GM12878 (cell line): ENCODE data around the gene KCNQ1. TPM values are rescaled to one million over a fixed set of nuclear protein-coding genes. Genes with fewer than 3 reads are reported as not detected.

ENCODE experiments used
- ATF7 ChIP-seq: fragments of 450-650 bp; IDR thresholded peaks from 2 replicates; pipeline ENCODE4 v1.6.1; 2016; ENCODE audit warnings: low read depth, mild to moderate bottlenecking
- REST ChIP-seq: IDR thresholded peaks from 2 replicates; pipeline ENCODE4 v1.6.1; 2012; ENCODE audit warnings: mild to moderate bottlenecking, low read depth, low read length
- SIN3A ChIP-seq: IDR thresholded peaks from 2 replicates; pipeline ENCODE4 v1.6.1; 2012; ENCODE audit warnings: low read depth, low read length, improper control_type of control experiment
- STAT1 ChIP-seq: fragments of 450-650 bp; conservative IDR thresholded peaks from 2 replicates; pipeline ENCODE4 v1.6.1; 2014; ENCODE audit warnings: antibody characterized with exemption, mild to moderate bottlenecking
- STAT3 ChIP-seq: IDR thresholded peaks from 2 replicates; pipeline ENCODE4 v1.6.1; 2011; ENCODE audit warnings: low read depth, low read length, improper control_type of control experiment
- polyA plus RNA-seq, 11 experiments: library from polyadenylated mRNA; depleted of rRNA in 4 of 11; unstranded in 6 of 11; stranded (reverse) in 5 of 11; fragments of >200 nt; fragmentation: Nextera tagmentation in 4 of 11; fragmentation: Illumina TruSeq in 1 of 11; extraction: Ambion mirVana in 4 of 11; extraction: Trizol in 1 of 11; gene quantifications; 1 replicate in 1 of 11; 2 replicates in 10 of 11; pipeline versions ENCODE4 v1.2.1 to v1.2.3, GENCODE V29; 2011 to 2016; ENCODE audit warnings: inconsistent platforms in 2 of 11, missing spikeins in 2 of 11, low read depth in 1 of 11
- total RNA-seq, 4 experiments: library from RNA; depleted of rRNA in 3 of 4; stranded (reverse); fragments of >200 nt in 3 of 4; fragmentation: Illumina TruSeq in 1 of 4; extraction: Trizol in 1 of 4; gene quantifications; 2 replicates each; pipeline versions ENCODE4 v1.2.1 to v1.2.3, GENCODE V29; 2013 to 2021
- TF ChIP-seq, protein P1 (sequence below): fragments of 450-650 bp; IDR thresholded peaks from 2 replicates; pipeline ENCODE4 v1.6.1; 2018; ENCODE audit warnings: mild to moderate bottlenecking, low read depth, moderate library complexity; ENCODE audit not compliant: partially characterized antibody
- TF ChIP-seq, protein P2 (sequence below): IDR thresholded peaks from 2 replicates; pipeline ENCODE4 v1.6.1; 2012; ENCODE audit warnings: low read depth, low read length, improper control_type of control experiment

KCNQ1 gene
- total and polyA plus RNA-seq, 10 of the 15 experiments (the other 5 are each of a cell fraction or from before 2014, with no cell fraction given): 0.03 to 0.15 (median 0.12) TPM; not detected in 7

- TF ChIP-seq REST (no peak), STAT1 (no peak), ATF7 (no peak), STAT3 (no peak), SIN3A (no peak)
- TF ChIP-seq, protein P1, sequence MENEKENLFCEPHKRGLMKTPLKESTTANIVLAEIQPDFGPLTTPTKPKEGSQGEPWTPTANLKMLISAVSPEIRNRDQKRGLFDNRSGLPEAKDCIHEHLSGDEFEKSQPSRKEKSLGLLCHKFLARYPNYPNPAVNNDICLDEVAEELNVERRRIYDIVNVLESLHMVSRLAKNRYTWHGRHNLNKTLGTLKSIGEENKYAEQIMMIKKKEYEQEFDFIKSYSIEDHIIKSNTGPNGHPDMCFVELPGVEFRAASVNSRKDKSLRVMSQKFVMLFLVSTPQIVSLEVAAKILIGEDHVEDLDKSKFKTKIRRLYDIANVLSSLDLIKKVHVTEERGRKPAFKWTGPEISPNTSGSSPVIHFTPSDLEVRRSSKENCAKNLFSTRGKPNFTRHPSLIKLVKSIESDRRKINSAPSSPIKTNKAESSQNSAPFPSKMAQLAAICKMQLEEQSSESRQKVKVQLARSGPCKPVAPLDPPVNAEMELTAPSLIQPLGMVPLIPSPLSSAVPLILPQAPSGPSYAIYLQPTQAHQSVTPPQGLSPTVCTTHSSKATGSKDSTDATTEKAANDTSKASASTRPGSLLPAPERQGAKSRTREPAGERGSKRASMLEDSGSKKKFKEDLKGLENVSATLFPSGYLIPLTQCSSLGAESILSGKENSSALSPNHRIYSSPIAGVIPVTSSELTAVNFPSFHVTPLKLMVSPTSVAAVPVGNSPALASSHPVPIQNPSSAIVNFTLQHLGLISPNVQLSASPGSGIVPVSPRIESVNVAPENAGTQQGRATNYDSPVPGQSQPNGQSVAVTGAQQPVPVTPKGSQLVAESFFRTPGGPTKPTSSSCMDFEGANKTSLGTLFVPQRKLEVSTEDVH: no peak
- TF ChIP-seq, protein P2, sequence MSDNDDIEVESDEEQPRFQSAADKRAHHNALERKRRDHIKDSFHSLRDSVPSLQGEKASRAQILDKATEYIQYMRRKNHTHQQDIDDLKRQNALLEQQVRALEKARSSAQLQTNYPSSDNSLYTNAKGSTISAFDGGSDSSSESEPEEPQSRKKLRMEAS: no peak
These were observed 413.1 kb downstream of the KCNQ1 start (continued) for GRCh38 chr11:2857918-2858317.
